BJ (cell line): ENCODE measurements around the gene LAD1. TPM values are rescaled to one million over a fixed set of nuclear protein-coding genes. Genes with fewer than 3 reads are reported as not detected.

Source experiments
- CTCF ChIA-PET: fragments of 350-600 bp; formaldehyde crosslinking; extraction: SDS; loops from one replicate; lab custom pipeline; 2021; ENCODE audit warnings: antibody characterized with exemption, inconsistent platforms; lab: Yijun Ruan, JAX
- POLR2A ChIA-PET: fragments of 300-600 bp; sonication (Branson Sonifier 250); formaldehyde crosslinking; extraction: SDS; loops from one replicate; lab custom pipeline; 2021; ENCODE audit warnings: antibody characterized with exemption; lab: Charles Lee
- DNase-seq: peaks from one replicate; pipeline ENCODE4 v3.0.0-alpha.2; 2011; ENCODE audit warnings: low read depth
- H3K27me3 ChIP-seq: 2 replicates; pipeline ENCODE4 v1.6.0; 2011; ENCODE audit warnings: low read length; ENCODE audit not compliant: control insufficient read depth, insufficient read depth
- H3K36me3 ChIP-seq: 2 replicates; pipeline ENCODE4 v1.5.1; 2011; ENCODE audit warnings: low read length; ENCODE audit not compliant: control insufficient read depth, insufficient read depth
- H3K4me3 ChIP-seq: 2 replicates; pipeline ENCODE4 v1.5.1; 2011; ENCODE audit warnings: low read depth, mild to moderate bottlenecking, control low read depth, low read length
- polyA plus RNA-seq: library from polyadenylated mRNA; depleted of rRNA; stranded (reverse); fragments of >200 nt; gene quantifications from 2 replicates; pipeline ENCODE4 v1.2.3, GENCODE V29; 2011
- TF ChIP-seq, protein P1 (sequence below): IDR thresholded peaks from 2 replicates; pipeline ENCODE4 v1.5.1; 2011; ENCODE audit warnings: low read depth, mild to moderate bottlenecking, control low read depth, inconsistent platforms, low read length, moderate library complexity; ENCODE audit not compliant: insufficient read depth

Gene LAD1
- polyA plus RNA-seq, 1 experiment: not detected

DNA sequence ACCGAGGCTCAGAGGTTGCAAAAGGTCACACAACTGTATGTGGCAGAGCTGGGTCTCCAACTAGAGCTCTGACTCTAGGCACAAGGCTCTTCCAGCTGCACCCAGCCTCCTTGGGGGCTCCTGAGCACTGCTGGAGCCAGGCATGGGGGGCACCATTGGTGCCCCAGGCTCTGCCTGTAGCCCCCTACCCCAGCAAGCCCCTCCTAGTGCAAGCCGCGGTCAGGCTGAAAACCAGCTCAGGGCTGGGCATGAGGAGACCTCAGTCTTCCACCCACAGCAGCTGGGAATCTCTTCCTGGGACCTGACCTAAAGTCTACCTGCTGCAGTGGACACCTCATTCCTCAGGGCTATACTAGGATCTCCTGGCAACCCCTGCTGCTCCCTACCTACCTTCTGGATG, 36.2 kb downstream of the LAD1 start:
- Histone ChIP-seq H3K27me3 (peaks cover 9% of the 10 kb centered on the region), H3K36me3 (no peaks in the 10 kb centered on the region), H3K4me3 (no peak overlapping the region)
- no peak for DNase-seq
- TF ChIP-seq, protein P1, sequence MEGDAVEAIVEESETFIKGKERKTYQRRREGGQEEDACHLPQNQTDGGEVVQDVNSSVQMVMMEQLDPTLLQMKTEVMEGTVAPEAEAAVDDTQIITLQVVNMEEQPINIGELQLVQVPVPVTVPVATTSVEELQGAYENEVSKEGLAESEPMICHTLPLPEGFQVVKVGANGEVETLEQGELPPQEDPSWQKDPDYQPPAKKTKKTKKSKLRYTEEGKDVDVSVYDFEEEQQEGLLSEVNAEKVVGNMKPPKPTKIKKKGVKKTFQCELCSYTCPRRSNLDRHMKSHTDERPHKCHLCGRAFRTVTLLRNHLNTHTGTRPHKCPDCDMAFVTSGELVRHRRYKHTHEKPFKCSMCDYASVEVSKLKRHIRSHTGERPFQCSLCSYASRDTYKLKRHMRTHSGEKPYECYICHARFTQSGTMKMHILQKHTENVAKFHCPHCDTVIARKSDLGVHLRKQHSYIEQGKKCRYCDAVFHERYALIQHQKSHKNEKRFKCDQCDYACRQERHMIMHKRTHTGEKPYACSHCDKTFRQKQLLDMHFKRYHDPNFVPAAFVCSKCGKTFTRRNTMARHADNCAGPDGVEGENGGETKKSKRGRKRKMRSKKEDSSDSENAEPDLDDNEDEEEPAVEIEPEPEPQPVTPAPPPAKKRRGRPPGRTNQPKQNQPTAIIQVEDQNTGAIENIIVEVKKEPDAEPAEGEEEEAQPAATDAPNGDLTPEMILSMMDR: no peak
- POLR2A ChIA-PET: no interaction called here
- CTCF ChIA-PET: interaction anchor here (1.0 to 12.4 kb wide), 13 partner anchors 9 to 110 kb away, joined by 3 to 144 read pairs (median 12); no protein-coding TSS in a partner anchor

GRCh38 chr1:201361652-201362504, 37.2 kb downstream of the LAD1 start:
- Histone ChIP-seq H3K27me3 (peaks cover 9% of the 10 kb centered on the region), H3K36me3 (no peaks in the 10 kb centered on the region), H3K4me3 (no peak overlapping the region)
- TF ChIP-seq, protein P1: peak; percentile 82
- POLR2A ChIA-PET: no interaction called here
- DNase-seq: no peak
- CTCF ChIA-PET: interaction anchor here (0.6 to 12.4 kb wide), 30 partner anchors 8 to 417 kb away, joined by 3 to 144 read pairs (median 5); no protein-coding TSS in a partner anchor

DNA sequence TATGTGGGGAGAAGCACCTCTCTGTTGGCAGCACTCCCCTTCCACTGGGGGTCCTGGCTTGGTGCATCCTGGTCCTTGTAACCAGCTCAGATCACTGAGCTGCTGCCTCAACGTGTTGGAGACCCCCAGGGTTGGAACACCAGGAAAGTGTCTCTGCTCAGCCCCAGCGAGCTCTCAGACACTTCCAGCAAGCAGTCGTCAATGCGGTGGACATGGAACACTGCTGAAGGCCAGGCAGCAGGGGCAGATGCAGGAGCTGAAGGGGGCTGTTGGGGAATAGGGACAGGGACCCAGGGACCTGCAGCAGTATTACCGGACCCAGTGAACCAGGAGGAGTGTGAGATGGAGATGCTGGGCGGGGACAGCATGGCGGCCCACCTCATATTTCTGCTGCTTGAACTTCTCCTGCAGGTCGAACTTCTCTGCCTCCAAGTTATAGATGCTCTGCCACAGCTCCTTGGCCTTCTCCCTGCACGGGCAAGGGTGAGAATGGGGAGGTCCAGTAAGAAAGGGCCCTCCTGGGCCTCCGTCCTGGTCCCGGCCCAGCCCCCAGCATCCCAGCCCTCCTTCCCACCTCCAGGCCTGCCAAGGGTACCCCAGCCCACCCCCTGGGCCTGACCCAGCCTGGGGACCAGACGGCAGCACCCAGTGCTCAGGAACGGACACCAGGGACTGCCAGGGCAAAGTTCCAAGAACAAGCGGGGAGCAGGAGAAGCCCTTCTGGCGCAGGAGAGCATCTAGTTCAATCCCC, 38.0 kb downstream of the LAD1 start:
- Histone ChIP-seq H3K27me3 (peaks cover 7% of the 10 kb centered on the region), H3K4me3 (no peak overlapping the region), H3K36me3 (no peaks in the 10 kb centered on the region)
- DNase-seq: no peak
- POLR2A ChIA-PET: no interaction called here
- CTCF ChIA-PET: interaction anchor here (0.6 to 12.4 kb wide), 27 partner anchors 8 to 417 kb away, joined by 3 to 144 read pairs (median 4); no protein-coding TSS in a partner anchor
- TF ChIP-seq, protein P1: no peak

DNA sequence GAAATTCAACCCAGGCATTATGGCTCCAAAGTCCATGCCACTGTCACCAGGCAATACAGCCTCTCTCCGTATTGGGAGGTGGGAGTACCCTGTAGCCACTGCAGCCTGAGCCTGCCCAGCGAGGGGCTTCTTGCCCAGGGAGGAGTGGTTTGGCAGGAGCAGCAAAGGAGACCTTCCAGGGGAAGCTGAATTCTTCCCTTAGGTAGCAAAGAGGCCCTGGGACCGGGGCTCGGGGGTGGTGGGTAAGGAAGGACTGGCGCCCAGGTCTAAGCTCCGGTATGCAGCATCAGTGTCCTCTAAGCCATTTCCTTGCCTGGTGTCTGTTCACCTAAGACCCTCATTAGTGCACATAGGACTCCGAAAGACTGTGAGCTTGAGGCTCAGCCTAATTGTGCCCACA, 38.6 kb downstream of the LAD1 start:
- TF ChIP-seq, protein P1: no peak
- POLR2A ChIA-PET: no interaction called here
- Histone ChIP-seq H3K4me3 (no peak overlapping the region), H3K36me3 (no peaks in the 10 kb centered on the region), H3K27me3 (peaks cover 7% of the 10 kb centered on the region)
- CTCF ChIA-PET: interaction anchor here (0.8 to 12.4 kb wide), 13 partner anchors 11 to 118 kb away, joined by 3 to 144 read pairs (median 10); no protein-coding TSS in a partner anchor
- DNase-seq: no peak

DNA sequence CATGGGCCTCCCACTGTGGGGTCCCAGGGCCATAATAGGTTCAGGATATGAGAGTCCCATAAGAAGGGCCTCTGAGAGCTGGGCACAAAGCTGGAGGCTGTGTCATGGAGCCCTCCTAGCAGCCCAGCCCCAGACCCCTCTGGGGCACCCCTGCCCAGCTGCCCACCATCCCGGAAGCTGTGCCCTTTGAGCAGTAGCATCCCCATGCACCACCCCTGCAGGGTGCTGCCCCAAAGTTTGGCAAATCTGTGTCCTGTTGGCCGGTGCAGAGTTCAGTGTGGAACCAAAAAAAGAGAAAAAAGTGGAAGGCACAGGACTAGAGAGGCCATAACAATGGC, 39.3 kb downstream of the LAD1 start:
- DNase-seq: no peak
- Histone ChIP-seq H3K4me3 (no peak overlapping the region), H3K36me3 (no peaks in the 10 kb centered on the region), H3K27me3 (peaks cover 8% of the 10 kb centered on the region)
- TF ChIP-seq, protein P1: no peak
- POLR2A ChIA-PET: no interaction called here
- CTCF ChIA-PET: interaction anchor here (1.7 to 12.4 kb wide), 4 partner anchors 13 to 107 kb away, joined by 4 to 144 read pairs (median 98); no protein-coding TSS in a partner anchor
